Epidermal melanocyte (primary cell): ENCODE results near the gene SUMO1.

Experiments
- DNase-seq: peaks from one replicate; pipeline ENCODE4 v3.0.0; 2011; ENCODE audit warnings: low spot score; ENCODE audit not compliant: insufficient read length

SUMO1 gene

DNA sequence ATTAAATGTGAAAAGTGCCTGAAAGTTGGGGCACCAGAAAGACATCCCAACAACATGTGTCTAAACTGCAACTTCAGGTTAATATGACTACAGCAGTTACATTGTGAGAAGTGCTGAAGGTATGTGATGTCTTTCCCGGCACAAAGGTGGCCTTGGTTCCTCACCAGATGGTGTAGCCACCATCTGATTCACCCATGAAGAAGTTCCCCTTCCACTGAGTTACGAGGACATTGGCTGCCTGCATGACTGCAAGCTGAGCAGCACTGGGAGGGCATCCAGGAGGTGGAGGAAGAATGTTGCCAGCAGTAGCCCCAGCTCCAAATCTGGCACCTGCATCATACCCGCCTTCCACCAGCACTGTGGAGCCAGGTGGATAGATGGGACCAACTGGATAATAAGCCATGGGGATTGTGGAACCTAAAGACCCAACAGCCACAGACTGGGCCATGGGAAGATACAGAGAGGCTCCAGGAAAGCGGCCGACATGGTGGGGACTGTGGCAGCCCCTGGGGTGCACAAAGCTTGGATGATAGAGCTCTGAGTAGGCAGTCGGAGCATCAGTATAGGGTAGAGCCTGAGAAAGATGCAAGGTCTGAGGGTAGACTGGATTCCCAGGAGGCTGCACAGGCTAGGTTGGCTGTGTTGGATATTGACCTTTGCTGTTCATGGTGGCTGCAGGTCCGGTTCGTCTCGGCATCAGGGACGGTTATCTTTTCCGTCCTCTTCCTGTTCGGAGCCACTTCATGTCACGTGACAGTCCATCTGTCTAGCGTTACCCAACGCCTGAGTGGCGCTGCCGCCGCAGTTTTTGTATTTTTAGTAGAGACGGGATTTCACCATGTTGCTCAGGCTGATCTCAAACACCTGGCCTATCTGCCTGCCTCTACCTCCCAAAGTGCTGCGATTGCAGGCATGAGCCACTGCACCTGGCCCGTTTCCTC, 36.9 kb downstream of the SUMO1 start:
- no peak for DNase-seq

DNA sequence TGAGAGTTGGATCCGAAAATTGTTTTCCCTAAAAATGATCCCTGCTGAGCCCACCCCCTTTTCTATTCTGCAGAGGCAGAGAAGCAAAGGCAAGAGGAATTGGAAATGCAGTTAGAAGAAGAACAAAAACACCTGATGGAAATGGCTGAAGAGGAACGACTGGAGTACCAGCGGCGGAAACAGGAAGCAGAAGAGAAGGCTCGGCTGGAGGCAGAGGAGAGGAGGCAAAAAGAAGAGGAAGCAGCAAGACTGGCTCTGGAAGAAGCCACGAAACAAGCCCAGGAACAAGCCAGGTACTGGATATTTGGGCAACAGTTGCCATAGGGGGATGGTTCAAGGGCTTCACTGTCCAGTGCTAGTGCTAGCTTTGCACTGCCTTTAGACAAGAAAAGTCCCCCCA, 41.7 kb downstream of the SUMO1 start:
- no peak for DNase-seq

DNA sequence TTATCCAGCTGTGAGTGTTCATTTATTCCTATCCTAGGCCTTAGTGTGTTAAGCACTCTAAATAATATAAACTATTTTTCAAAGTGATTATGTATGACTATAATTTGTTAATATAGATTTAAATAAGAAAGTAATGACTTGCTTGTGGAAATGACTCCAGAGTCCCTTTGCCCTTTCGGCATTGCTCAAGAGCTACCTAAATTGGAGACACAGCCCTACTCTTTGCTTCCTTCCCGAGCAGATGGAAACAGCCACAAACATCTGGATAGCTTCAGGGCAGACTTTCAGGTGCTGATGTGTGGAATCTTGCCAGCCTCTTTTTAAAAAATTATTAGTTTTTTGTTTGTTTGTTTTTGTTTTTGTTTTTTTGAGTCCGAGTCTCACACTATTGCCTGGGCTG, 44.0 kb downstream of the SUMO1 start:
- no peak for DNase-seq

DNA sequence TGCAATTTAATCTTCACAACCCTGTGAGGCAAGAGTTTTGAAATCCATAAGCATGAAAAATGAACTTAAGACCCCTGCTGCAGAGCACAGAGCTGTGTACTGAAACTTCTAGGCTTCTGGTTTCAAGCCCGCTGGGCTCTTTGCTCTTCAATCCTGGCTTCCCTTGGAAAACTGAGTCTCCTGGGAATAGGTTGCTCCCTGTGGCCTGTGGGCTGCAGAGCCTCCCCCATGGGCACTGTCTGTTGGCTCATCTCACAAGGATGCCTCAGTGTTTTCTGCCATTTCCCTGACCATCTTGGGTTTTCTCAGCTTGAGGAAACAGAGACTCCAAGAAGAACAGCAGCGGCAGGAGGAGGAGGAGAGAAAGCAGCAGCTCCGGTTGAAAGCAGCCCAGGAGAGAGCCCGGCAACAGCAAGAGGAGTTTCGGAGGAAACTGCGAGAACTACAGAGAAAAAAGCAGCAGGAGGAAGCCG, 44.5 kb downstream of the SUMO1 start:
- no peak for DNase-seq

DNA sequence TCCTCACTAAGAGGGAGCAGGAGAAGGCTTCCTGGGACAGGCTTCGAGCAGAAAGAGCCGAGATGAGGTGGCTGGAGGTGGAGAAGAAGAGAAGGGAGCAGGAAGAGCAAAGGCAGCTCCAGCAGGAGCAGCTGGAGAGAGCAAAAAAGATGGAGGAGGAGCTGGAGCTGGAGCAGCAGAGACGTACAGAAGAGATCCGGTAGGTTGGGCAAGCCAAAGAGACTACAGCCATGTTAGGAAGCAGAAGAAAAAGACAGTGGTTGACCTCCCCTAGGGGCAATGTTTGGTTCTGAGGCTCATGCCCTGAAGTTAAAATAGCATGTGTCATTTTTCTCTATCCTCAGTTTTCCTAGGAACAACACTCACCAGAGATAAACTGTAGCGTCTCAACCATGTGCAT, 45.1 kb downstream of the SUMO1 start:
- DNase-seq, result no peak

DNA sequence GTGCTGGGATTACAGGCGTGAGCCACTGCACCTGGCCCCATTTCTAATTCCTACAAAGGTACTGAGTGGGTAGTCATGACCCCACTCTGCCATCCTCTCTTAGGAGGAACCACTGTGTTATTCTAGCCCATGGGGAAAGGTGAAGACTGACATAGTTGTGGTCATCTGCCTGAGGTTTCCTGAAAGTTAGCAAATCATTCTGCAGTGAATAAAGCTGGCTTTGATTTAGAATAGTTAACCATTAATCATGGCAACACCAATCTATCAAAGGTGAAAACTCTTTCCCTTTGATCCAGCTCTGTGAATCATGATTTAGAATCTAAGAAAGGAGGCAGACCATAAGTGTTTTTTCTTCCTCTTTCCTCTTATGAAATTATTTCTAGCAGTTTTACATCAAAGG, 50.8 kb downstream of the SUMO1 start:
- no peak for DNase-seq

DNA sequence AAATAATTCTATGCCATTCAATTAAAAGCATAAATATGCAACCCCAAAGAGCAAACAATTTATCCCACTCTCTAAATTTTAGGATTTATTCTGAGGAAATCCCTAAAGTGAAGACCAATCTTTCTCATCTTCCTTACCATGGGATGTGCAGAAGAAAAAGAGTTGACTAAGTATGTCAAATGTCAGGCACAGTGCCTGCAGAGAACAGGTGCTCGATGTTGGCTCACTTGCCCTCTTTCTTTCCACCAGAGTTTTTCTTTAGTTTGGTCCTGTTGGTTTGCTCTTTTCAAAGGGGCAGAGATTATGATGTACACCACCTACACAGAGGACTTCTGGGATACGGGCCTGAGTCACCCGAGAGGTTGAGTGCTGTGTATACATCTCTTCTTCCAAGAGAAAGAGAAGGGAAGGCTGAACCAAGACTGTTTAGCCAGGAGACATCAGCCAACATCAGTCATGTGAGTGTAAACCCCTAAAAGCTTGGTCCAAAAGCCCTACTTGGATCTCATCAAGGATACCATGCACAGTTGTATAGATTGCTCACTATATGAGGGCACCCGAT, 51.7 kb downstream of the SUMO1 start:
- DNase-seq, result no peak

DNA sequence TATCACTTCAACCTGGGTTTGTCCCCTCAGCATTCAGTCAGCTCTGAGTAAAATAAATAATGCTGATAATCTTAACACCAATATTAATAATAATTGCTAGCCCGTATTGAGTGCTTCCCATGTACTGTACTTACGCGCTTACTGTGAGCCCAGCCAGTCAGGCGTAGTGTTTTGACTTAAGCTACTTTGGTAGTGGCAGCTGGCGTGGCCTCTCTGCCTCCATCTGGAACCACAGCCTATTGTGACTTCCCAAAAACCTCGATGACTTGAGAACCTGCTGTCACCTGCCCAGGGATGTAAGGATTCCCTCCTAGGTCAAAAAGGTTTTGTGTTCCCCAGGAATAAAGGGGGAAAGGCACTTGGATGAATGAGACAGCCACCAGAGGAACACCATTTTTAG, 53.2 kb downstream of the SUMO1 start:
- no peak for DNase-seq

DNA sequence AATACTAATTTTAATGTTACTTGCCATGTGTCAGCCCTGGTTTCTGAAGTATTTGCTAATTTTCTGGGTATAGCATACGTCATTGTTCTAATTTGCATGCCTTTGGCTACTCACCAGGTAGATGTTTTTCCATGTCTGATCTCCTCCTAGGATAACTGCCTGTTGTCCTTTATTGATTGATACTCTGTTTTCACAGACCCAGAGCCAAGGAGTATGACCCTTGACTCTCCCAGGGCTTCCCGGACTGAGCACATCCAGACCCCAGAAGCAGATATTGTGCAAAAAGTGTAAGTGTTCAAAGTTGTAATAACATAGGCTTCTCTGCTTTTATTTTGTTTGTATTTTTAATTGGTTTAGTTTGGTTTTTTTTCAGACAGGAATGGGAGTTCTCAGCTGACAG, 53.8 kb downstream of the SUMO1 start:
- no peak for DNase-seq

DNA sequence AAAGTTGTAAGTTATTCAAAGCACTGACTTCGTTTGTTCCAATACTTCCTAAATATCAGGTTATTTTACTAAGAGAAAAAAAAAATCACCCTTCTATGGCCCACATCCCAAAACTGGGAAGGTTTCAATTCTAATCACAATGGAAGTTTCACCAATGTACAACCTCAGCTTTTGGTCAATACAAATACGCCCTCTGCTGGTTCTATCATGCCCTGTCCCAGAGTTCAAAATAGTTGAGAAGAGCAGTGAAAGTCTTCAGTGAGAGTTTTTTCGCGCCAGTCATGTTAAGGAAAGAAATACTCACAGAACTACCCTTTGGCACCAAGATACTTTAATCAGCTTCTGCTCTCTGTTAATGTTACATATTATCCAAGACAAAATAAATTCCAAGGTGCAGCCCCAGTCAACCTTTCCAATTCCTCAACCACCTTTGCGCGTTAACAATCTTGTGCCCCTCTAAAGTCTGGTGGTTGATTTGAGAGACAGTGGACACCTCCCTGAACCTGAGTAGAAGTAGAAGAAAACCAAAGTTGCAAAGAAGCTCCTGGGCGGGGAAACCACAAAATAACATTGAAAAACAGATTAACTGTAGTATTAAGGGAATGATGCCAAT, 59.9 kb downstream of the SUMO1 start:
- peak; percentile 61 for DNase-seq

DNA sequence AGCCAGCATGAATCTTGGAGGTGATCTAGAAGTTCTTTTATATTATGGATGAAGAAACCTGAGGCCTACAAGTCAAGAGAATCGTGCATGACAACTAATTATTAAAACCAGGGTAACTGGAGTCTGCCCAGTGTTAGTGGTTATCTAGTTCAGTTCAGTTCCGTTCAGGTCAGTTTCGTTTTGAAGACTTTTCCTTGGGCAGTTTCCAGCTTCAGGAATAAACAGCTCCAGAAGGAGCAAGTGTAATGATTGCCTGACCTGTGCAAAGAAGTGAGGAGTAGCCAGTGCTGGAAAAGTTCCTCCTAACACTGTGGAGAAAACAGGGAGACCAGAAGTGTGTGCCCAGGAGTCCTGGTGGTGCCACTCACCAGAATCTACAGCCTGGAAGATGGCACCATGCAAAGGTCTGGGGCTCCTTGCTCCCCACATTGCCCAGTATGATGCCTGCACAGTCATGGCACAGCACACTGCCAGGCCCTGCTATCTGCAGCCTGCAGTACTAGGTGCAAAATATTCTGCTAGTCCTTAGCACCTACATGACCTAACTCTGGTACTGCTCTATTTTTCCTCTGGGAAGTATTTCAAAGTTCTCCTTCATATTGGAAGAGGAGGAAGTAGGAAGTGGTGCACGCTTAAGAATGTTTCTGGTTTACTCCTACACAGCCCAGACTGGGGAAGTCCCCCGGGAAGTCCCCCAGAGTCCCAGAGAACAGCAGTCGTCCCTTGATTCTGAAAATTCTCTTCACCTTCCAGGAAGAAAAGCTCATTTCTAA, 65.8 kb downstream of the SUMO1 start:
- DNase-seq, result no peak

DNA sequence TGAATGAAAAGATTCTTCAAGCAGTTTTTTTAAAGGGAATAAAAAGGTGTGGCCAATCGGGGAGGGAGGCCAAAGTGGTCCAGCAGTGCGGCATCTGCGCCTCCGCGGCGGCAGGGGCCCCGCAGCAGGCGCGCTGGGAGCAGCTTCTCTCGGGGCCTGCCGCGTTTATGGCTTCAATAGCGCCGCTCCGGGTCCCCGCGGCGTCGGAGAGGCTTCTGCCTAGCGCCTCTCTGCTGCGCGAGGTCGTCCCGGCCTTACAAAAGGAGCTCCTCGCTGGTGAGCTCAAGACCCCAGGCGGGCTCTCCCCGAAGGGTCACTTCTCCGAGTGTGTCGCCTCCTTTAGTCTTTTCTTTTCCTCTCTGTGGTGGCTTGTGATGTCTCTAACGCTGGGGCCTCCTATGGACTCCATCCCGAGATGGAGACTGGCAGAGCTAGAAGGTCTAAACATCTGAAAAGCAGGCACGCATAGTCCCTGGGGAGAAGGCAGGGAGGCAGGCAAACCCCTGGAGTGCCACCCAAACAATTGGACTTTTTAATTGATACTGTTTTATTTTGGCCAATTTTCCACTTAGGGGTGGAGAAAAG, 67.1 kb downstream of the SUMO1 start:
- DNase-seq, result no peak

DNA sequence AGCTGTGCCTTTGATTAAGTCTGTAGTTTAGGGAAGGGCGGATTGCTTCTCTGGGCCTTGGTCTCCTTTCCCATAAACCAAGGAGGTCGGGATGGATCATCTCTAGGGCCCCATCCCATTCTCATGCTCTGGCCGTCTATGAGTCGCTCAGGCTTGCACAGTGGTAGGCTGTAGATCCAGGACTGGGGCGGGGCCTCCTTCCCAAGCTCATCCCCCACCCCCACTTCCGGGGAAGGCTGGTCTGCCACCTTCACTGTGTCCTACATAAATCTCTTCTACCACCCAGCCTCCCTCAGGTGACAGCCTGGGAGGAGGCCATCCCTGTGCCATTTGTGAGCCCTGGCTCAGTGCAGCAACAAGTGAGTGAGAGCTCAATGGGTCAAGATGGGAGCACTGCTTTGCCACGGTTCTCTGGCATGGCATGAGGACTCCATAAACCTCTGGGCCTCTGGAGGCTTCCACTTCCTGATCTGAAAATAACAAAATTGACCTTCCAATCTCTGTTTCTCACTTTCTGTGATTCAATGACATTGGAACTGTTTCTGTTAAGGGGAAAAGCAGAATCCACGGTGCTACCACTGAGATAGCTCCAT, 68.5 kb downstream of the SUMO1 start:
- DNase-seq, result no peak

DNA sequence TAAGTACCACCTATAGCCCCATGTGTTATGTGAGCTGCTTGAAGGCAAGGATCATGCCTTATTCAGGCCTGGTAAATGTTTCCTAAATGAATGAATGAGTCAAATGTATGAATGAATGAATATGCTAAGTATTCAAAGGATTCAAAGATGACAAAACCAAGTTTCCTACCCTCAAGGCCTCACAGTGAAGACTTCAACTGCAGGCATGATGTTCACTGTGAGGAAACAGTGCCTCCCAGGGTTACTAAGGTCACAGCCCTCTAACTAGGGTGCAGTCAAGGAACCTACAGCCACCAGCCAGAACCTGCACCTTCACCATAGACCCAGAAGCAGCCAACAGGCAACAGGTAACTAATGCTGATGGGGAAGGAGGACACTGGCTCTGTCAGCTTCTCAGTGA, 69.3 kb downstream of the SUMO1 start:
- no peak for DNase-seq

DNA sequence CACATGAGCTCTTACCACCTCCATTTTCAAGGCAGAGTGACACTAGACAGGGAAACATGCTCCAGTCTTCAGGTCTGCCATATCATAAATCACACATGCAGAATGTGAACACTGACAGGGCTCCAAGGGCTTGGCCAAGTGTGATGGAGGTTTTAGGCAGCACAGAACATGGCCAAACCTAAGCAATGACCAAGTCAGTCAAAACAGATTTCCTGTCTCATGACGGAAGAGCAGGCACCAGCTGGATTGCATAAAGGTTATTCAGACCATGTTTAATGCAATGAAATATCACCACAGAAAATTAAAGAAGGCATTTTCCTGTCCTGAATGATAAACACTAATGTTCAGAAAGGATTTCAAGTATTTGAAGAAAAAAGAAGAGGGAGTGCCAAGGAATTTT, 72.5 kb downstream of the SUMO1 start:
- no peak for DNase-seq

DNA sequence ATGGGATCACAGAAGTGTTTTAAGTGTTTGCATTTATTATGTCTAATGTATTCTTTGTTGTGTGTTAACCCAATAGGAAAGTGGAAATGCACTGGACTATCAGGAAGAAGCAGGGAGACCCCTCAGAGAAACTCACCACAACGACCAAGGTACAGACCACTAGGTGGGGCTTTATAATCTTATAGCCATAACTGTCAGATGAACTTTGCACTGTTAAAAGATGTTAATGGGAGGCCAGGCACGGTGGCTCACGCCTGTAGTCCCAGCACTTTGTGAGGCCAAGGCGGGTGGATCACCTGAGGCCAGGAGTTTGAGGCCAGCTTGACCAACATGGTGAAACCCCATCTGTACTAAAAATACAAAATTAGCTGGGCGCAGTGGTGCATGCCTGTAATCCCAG, 73.2 kb downstream of the SUMO1 start:
- DNase-seq, result no peak

DNA sequence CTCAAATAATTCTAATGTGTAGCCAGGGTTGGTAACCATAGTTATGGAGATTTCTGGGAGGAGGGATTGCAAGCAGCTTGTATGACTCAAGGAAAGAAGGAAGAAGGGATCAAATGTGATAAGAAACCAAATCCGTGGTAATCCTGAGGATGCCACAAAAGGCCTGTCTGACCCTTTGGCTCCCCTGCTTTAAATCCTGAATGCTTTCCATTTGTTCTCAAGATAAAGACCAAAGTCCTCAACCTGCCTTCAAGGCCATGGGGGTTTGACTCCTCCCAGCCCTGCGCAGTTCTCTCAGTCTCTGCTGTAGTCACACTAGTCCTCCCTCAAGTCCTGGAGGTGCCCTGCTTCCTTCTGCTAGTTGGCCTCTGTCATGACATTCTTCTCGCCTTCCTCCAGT, 74.0 kb downstream of the SUMO1 start:
- no peak for DNase-seq

DNA sequence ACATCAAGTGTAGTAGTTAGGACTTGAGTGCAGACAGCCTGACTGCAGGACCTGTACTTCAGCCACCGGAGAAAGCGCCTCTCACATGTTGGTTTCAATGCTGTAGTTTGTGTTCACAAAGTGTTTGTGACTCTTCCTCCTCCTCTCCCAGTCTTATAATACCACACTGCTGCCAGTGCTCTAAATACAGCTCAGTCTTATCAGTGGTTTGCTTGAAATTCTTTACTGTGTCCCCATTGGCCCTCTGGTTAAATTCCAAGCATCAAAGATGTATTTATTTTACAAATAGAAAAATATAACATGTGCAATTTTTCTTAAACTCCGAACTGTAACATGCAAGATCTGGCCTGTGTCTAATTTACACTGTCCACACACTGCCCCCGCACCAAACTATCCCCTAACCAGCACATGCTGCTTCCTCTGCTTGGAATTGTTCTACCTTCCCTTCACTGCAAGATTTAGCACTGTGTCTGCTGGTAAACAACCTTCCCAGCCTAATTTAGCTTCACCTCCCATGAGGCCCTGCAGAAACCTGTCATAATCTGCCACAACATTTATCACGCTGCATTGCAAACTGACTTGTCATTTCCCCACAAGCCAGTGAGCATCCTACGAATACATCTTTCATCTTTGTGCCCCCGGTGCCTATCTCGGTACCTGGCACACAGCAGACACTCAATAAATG, 77.1 kb downstream of the SUMO1 start:
- DNase-seq, result no peak

DNA sequence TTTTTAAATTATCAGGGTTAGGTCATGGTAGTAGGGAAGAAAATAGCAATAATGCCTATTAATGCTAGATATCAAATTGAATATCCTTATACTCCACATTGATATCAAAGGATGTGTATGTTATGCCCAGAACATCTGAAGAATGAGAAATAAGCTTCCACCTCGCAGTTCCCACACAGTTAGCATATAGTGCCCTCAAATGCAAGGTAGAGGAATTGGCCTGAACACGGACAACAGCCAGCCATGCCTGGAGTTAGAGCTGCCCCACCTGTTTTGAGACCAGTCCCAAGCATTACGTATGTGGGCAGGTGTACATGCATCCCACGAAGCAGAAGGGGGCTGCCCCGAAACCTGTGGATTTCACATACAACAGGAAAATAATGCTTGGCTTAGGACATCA, 79.6 kb downstream of the SUMO1 start:
- no peak for DNase-seq

DNA sequence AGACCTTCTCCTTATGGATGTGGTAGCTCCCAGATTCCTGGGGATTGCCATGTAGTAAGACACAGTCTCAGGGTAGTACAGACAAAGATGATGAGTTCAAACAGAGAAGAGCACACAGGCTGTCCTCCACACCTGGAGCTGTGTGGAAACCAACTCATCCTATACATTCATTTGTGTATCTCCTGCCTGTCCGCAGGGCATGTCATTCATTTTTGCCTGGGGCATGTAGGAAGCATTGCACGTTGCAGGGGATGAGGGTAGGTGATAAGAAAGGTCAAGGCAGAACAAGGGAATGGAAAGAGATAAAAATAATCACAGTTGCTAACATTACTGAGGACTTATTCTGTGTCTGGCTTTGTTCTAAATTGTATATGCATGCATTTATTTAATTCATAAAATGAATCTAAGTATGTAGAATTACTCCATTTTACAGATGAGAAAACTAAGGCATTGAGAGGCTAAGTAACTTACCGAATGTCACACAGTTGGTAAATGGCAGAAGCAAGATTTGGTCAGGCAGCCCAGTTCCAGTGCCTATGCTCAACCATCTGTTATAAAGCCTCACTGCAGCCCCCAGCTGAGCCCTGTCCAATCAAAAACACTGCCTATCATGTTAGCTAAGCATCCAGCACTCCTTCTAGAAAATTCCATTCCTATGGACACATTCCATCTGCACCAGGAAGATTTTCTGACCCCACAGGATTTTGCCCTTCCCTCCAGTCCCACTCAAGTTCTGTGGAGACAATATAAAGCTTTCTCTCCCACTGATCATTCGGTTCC, 81.0 kb downstream of the SUMO1 start:
- DNase-seq, result no peak
